Liver (tissue), 3 donors: ENCODE results near the gene SLC24A3.

Experiments
- EGR1 ChIP-seq, 2 donors: IDR thresholded peaks; 2 replicates each; pipeline ENCODE4 v1.6.1; 2016 to 2018; ENCODE audit warnings: antibody characterized with exemption in 2 of 2, low read depth in 2 of 2
- GABPA ChIP-seq, 2 donors: IDR thresholded peaks in 1 of 2; conservative IDR thresholded peaks in 1 of 2; 2 replicates each; pipeline ENCODE4 v1.6.1; 2016; ENCODE audit warnings: antibody characterized with exemption in 2 of 2, mild to moderate bottlenecking in 1 of 2, moderate library complexity in 1 of 2
- RAD21 ChIP-seq, 2 donors: IDR thresholded peaks; 2 replicates each; pipeline ENCODE4 v1.6.1; 2016; ENCODE audit warnings: antibody characterized with exemption in 2 of 2, mild to moderate bottlenecking in 2 of 2
- SP1 ChIP-seq: IDR thresholded peaks from 2 replicates; pipeline ENCODE4 v1.6.1; 2018; ENCODE audit warnings: antibody characterized with exemption, mild to moderate bottlenecking
- TAF1 ChIP-seq: conservative IDR thresholded peaks from 2 replicates; pipeline ENCODE4 v1.6.1; 2016; ENCODE audit warnings: antibody characterized with exemption, mild to moderate bottlenecking
- YY1 ChIP-seq: IDR thresholded peaks from 2 replicates; pipeline ENCODE4 v1.6.1; 2016; ENCODE audit warnings: antibody characterized with exemption, mild to moderate bottlenecking
- TF ChIP-seq, protein P1 (sequence below): fragments of 150-350 bp; IDR thresholded peaks from 2 replicates; pipeline ENCODE4 v1.5.1; 2017; ENCODE audit warnings: improper control_type of control experiment, low read depth, low read length; ENCODE audit not compliant: missing input control
- TF ChIP-seq, protein P2 (sequence below): IDR thresholded peaks from 2 replicates; pipeline ENCODE4 v1.6.1; 2016; ENCODE audit warnings: antibody characterized with exemption, mild to moderate bottlenecking
- TF ChIP-seq, protein P3 (sequence below): IDR thresholded peaks from 2 replicates; pipeline ENCODE4 v1.6.1; 2016; ENCODE audit warnings: antibody characterized with exemption
- donor health status: healthy.
- donor health status: healthy.

DNA sequence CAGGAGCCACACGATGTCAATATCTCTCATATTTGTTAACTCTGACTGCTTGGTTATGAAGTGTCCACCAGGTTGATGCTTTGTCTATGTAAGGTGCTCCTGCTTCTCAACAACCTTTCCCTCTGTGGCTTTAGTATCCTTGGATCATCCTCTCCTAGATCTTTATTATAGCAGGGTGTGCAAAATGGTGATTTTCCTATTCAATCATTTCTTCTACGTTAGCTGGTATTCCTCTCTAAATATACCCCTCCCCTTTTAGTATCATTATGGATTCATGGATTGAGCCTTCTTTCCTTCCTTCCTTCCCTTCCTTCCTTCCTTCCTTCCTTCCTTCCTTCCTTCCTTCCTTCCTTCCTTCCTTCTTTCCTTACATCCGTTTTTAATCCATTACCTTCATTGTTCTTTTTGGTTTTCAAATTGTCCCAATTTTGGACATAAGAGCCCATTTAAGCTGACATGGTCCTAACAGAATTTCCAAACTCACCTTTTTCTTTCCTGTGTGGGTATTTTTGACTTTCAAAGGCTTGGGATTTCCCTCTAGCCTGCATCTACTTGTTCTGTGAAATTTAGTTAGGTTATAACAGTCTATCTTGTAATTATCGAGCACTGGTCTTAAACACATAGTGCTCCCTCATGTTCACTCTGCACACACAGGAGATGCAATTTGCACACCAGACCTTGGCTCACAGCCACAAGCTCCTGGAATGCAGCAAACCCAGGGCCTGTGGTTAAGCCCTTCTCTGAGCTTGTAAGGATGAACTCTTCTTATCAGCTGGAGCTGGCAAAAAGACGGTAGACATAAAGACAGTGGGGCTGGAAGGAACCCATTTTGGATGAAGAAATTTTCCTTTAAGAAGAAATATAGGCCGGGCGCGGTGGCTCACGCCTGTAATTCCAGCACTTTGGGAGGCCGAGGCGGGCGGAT lies 109.9 kb downstream of the SLC24A3 start:
- TF ChIP-seq, protein P1, sequence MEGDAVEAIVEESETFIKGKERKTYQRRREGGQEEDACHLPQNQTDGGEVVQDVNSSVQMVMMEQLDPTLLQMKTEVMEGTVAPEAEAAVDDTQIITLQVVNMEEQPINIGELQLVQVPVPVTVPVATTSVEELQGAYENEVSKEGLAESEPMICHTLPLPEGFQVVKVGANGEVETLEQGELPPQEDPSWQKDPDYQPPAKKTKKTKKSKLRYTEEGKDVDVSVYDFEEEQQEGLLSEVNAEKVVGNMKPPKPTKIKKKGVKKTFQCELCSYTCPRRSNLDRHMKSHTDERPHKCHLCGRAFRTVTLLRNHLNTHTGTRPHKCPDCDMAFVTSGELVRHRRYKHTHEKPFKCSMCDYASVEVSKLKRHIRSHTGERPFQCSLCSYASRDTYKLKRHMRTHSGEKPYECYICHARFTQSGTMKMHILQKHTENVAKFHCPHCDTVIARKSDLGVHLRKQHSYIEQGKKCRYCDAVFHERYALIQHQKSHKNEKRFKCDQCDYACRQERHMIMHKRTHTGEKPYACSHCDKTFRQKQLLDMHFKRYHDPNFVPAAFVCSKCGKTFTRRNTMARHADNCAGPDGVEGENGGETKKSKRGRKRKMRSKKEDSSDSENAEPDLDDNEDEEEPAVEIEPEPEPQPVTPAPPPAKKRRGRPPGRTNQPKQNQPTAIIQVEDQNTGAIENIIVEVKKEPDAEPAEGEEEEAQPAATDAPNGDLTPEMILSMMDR: no peak
- TF ChIP-seq, protein P2, sequence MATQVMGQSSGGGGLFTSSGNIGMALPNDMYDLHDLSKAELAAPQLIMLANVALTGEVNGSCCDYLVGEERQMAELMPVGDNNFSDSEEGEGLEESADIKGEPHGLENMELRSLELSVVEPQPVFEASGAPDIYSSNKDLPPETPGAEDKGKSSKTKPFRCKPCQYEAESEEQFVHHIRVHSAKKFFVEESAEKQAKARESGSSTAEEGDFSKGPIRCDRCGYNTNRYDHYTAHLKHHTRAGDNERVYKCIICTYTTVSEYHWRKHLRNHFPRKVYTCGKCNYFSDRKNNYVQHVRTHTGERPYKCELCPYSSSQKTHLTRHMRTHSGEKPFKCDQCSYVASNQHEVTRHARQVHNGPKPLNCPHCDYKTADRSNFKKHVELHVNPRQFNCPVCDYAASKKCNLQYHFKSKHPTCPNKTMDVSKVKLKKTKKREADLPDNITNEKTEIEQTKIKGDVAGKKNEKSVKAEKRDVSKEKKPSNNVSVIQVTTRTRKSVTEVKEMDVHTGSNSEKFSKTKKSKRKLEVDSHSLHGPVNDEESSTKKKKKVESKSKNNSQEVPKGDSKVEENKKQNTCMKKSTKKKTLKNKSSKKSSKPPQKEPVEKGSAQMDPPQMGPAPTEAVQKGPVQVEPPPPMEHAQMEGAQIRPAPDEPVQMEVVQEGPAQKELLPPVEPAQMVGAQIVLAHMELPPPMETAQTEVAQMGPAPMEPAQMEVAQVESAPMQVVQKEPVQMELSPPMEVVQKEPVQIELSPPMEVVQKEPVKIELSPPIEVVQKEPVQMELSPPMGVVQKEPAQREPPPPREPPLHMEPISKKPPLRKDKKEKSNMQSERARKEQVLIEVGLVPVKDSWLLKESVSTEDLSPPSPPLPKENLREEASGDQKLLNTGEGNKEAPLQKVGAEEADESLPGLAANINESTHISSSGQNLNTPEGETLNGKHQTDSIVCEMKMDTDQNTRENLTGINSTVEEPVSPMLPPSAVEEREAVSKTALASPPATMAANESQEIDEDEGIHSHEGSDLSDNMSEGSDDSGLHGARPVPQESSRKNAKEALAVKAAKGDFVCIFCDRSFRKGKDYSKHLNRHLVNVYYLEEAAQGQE: no peak
- no peak for TF ChIP-seq SP1
- TF ChIP-seq RAD21 (IDR thresholded peaks at IDR 0.05): no peak
- TF ChIP-seq, protein P3, sequence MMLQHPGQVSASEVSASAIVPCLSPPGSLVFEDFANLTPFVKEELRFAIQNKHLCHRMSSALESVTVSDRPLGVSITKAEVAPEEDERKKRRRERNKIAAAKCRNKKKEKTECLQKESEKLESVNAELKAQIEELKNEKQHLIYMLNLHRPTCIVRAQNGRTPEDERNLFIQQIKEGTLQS: no peak
- no peak for TF ChIP-seq EGR1 (IDR thresholded peaks at IDR 0.05; ENCODE audit: low read depth in 2 of 2)
- TF ChIP-seq TAF1: no peak
- no peak for TF ChIP-seq YY1
- TF ChIP-seq GABPA (IDR thresholded peaks at IDR 0.05 in 1 of 2, conservative IDR thresholded peaks at IDR 0.05 in 1 of 2): no peak
